ENCODE data around the gene COL25A1.

COL25A1 gene

GRCh38 chr4:109214622-109215301 lies 87.7 kb downstream of the COL25A1 start:
- no peak for DNase-seq (ENCODE audit: low read depth)

GRCh38 chr4:109213056-109213455 lies 89.4 kb downstream of the COL25A1 start:
- DNase-seq (ENCODE audit: low read depth): no peak

GRCh38 chr4:109211671-109212070 lies 90.8 kb downstream of the COL25A1 start:
- no peak for DNase-seq (ENCODE audit: low read depth)

- DNase-seq (ENCODE audit: low read depth): no peak
These were observed 92.8 kb downstream of the COL25A1 start for GRCh38 chr4:109209647-109210046.

- no peak for DNase-seq (ENCODE audit: low read depth)
These were observed 94.6 kb downstream of the COL25A1 start for GRCh38 chr4:109207898-109208297.

GRCh38 chr4:109207061-109207460 lies 95.4 kb downstream of the COL25A1 start:
- DNase-seq (ENCODE audit: low read depth): peak; percentile 11

GRCh38 chr4:109206620-109207019 lies 95.8 kb downstream of the COL25A1 start:
- no peak for DNase-seq (ENCODE audit: low read depth)

- no peak for DNase-seq (ENCODE audit: low read depth)
These were observed 97.3 kb downstream of the COL25A1 start for GRCh38 chr4:109205186-109205585.

- DNase-seq (ENCODE audit: low read depth): no peak
These were observed 102.9 kb downstream of the COL25A1 start for GRCh38 chr4:109199585-109199984.

GRCh38 chr4:109195646-109196045 lies 106.8 kb downstream of the COL25A1 start:
- no peak for DNase-seq (ENCODE audit: low read depth)

- no peak for DNase-seq (ENCODE audit: low read depth)
These were observed 111.2 kb downstream of the COL25A1 start for GRCh38 chr4:109191216-109191615.

GRCh38 chr4:109186458-109186945 lies 116.0 kb downstream of the COL25A1 start:
- no peak for DNase-seq (ENCODE audit: low read depth)

- DNase-seq (ENCODE audit: low read depth): no peak
These were observed 116.5 kb downstream of the COL25A1 start for GRCh38 chr4:109185951-109186350.

GRCh38 chr4:109185548-109185947 lies 116.9 kb downstream of the COL25A1 start:
- DNase-seq (ENCODE audit: low read depth): no peak

- DNase-seq (ENCODE audit: low read depth): no peak
These were observed 117.9 kb downstream of the COL25A1 start for GRCh38 chr4:109184491-109184961.

GRCh38 chr4:109183931-109184490 lies 118.4 kb downstream of the COL25A1 start:
- DNase-seq (ENCODE audit: low read depth): no peak

- DNase-seq (ENCODE audit: low read depth): no peak
These were observed 119.8 kb downstream of the COL25A1 start for GRCh38 chr4:109182696-109183095.

- DNase-seq (ENCODE audit: low read depth): no peak
These were observed 123.4 kb downstream of the COL25A1 start for GRCh38 chr4:109179061-109179460.

GRCh38 chr4:109177096-109177810 lies 125.2 kb downstream of the COL25A1 start:
- DNase-seq (ENCODE audit: low read depth): no peak

- no peak for DNase-seq (ENCODE audit: low read depth)
These were observed 128.1 kb downstream of the COL25A1 start for GRCh38 chr4:109174224-109174953.

GRCh38 chr4:109172301-109172700 lies 130.2 kb downstream of the COL25A1 start:
- DNase-seq (ENCODE audit: low read depth): no peak

GRCh38 chr4:109171070-109171469 lies 131.4 kb downstream of the COL25A1 start:
- no peak for DNase-seq (ENCODE audit: low read depth)
